ENCODE results near the gene TXNL1. TPM values are rescaled to one million over a fixed set of nuclear protein-coding genes. Genes with fewer than 3 reads are reported as not detected.

The TXNL1 gene
- total and polyA plus RNA-seq, 2 of the 8 experiments (the other 6 are each of a cell fraction or from before 2014, with no cell fraction given), result 35.1 to 85.8 TPM

GRCh38 chr18:56638232-56639103 lies at the start of gene TXNL1 (continued):
- TF ChIP-seq ZNF274 (IDR thresholded peaks at IDR 0.05; ENCODE audit: borderline replicate concordance, extremely low read depth, low read length) (no peak), SIX5 (IDR thresholded peaks at IDR 0.05; ENCODE audit: low read depth, low read length) (no peak)

Measured in H1 (cell line).